ENCODE measurements around the gene NCR3LG1. TPM values are rescaled to one million over a fixed set of nuclear protein-coding genes. Genes with fewer than 3 reads are reported as not detected.

Gene NCR3LG1
- total RNA-seq, 2 donors from 2014 or later = 2.0 to 3.6 TPM

DNA sequence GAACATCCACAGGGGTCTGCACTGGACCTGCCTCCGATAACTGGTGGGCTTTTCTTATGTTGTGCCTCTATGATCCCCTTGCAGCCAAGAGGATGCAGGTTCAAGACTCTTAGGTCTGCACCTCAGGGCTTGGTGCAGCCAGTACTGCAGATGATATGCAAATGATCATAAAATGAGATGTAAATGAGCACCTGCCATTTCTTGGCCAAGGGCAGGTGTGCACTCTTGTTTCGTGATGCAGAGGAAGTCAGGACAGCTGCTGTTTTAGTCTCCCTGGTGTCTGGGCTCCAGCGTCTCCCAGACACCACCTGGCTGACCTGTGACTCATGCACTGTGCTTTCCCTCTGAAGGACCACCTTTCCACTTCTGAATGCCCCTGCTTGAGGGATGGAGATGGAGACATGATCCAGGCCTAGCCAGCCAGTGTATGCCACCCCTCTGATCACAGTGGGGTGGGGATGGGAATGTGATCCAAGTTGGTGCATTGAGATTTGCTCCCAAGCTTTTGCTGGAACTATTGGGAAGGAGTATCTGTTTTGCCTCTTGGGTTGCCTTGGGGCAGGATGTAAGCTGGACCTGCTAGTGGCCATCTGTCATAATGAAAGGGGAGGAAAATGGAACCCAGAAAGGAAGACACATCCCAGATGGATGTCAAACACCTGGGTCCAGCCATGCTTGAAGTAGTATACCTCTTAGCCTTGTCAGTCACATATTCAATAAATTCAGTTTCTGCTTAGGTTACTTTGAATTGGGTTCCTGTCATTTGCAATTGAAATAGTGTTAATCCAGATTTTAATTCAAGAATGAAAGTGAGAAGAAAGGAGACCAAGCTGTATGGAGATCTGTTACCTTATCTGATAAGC lies 40.1 kb downstream of the NCR3LG1 start:
- no peaks in the 10 kb centered on the region for H3K27me3 ChIP-seq
- no peak for DNase-seq (ENCODE audit: low spot score)
- H3K36me3 ChIP-seq = no peaks in the 10 kb centered on the region
- H3K4me1 ChIP-seq = peaks cover 0 to 19% of the 10 kb centered on the region in 2 donors
- no peak overlapping the region for H3K27ac ChIP-seq
- no peaks in the 10 kb centered on the region for H3K9me3 ChIP-seq
- H3K4me3 ChIP-seq = no peak overlapping the region
- TF ChIP-seq, protein P1, sequence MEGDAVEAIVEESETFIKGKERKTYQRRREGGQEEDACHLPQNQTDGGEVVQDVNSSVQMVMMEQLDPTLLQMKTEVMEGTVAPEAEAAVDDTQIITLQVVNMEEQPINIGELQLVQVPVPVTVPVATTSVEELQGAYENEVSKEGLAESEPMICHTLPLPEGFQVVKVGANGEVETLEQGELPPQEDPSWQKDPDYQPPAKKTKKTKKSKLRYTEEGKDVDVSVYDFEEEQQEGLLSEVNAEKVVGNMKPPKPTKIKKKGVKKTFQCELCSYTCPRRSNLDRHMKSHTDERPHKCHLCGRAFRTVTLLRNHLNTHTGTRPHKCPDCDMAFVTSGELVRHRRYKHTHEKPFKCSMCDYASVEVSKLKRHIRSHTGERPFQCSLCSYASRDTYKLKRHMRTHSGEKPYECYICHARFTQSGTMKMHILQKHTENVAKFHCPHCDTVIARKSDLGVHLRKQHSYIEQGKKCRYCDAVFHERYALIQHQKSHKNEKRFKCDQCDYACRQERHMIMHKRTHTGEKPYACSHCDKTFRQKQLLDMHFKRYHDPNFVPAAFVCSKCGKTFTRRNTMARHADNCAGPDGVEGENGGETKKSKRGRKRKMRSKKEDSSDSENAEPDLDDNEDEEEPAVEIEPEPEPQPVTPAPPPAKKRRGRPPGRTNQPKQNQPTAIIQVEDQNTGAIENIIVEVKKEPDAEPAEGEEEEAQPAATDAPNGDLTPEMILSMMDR (IDR thresholded peaks at IDR 0.05) = no peak

DNA sequence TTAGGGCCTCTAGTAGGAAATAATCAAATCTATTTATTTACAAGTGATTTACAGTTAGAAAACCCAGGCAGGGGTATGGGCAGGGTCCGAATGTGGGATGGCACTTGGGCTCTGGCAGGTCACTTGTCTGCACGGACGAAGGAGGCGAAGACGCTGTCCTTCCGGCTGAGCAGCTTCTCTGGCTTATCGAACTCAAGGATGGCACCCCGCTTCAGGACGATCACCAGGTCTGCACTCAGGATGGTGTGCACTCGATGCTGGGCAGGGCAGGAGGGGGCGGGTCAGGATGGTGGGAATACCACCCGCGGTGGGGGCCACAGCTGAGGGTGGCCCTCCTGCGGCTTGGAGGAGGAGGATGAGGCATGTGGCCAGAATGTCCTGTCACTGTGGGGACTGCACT lies 41.3 kb downstream of the NCR3LG1 start:
- Histone ChIP-seq H3K36me3 (no peaks in the 10 kb centered on the region), H3K9me3 (no peaks in the 10 kb centered on the region), H3K27me3 (no peaks in the 10 kb centered on the region), H3K4me1 (peaks cover 0 to 16% of the 10 kb centered on the region in 2 donors), H3K27ac (no peak overlapping the region), H3K4me3 (no peak overlapping the region)
- no peak for DNase-seq (ENCODE audit: low spot score)
- TF ChIP-seq, protein P1 (IDR thresholded peaks at IDR 0.05) = no peak

DNA sequence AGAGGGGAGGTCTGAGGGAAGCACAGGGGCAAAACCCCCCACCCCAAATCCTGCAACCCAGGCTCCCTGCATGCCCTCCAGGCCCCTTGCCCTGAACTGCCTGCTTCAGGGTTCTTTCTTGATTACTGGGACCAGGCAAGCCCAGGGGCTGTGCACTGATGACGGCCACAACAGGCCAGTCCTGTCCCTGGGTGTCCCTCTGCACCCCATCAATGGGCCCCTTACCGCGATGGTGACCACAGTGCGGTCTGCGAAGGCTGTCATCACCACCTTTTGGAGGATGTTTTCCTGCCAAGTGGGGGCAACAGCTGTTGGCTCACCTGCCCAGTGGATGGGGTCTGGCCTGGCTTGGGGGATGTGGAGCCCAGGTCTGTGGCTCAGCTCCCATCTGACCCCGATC lies 41.9 kb downstream of the NCR3LG1 start:
- H3K9me3 ChIP-seq = no peaks in the 10 kb centered on the region
- no peaks in the 10 kb centered on the region for H3K36me3 ChIP-seq
- H3K27ac ChIP-seq = no peak overlapping the region
- no peaks in the 10 kb centered on the region for H3K27me3 ChIP-seq
- no peak for DNase-seq (ENCODE audit: low spot score)
- no peak overlapping the region for H3K4me3 ChIP-seq
- H3K4me1 ChIP-seq = peaks cover 0 to 13% of the 10 kb centered on the region in 2 donors
- TF ChIP-seq, protein P1 (IDR thresholded peaks at IDR 0.05) = no peak

DNA sequence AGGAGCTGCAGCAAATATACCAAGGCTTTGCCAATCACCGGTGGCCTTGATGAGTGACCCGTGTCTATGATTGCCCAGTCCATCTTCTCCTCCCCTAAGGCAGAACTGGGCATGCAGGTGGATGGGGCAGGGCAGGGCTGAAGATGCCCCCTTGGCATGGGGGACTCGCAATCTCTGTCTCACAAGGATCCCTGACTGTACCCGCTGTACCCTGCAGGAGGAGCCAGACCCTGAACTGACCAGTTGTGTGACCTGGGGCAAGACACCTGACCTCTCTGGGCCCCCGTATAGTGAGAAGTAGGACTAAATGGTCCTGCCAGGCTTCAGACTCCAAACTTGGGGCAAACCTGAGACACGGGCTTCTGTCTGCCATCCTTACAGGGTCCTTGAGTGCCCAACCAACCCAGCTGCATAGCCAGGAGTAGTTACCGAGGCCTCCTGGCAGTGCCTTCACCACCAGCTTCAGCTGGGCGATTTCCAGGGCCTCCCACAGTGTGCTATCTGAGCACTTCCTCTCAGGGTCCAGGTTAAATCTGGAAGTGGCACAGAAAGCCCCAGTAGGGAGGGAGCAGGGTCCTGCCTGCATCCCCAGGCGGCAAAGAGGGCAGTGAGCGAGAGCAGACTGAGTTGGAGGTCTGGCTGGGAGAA lies 43.3 kb downstream of the NCR3LG1 start:
- Histone ChIP-seq H3K27ac (no peak overlapping the region), H3K27me3 (no peaks in the 10 kb centered on the region), H3K4me1 (peaks cover 0 to under 1% of the 10 kb centered on the region in 2 donors), H3K9me3 (no peaks in the 10 kb centered on the region), H3K36me3 (no peaks in the 10 kb centered on the region), H3K4me3 (no peak overlapping the region)
- no peak for DNase-seq (ENCODE audit: low spot score)
- TF ChIP-seq, protein P1 (IDR thresholded peaks at IDR 0.05) = no peak

DNA sequence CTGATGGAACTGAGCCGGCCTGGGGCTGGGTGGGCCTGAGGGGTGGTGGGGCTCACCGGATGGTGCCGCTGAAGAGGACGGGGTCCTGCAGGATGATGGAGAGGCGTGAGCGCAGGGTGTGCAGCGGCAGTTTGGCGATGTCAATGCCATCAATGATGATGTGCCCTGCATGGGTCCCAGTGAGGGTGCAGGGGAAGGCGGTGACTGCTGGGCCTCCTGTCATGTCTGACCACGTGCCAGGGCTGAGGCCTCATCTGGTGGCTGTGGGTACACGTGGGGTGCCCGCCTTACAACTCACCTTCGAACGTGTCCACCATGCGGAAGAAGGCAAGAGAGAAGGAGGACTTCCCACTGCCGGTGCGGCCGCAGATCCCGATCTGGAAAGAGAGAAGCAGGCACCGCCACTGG lies 44.0 kb downstream of the NCR3LG1 start:
- Histone ChIP-seq H3K27ac (no peak overlapping the region), H3K9me3 (no peaks in the 10 kb centered on the region), H3K36me3 (no peaks in the 10 kb centered on the region), H3K4me3 (no peak overlapping the region), H3K27me3 (no peaks in the 10 kb centered on the region), H3K4me1 (no peaks in the 10 kb centered on the region)
- TF ChIP-seq, protein P1 (IDR thresholded peaks at IDR 0.05) = no peak
- no peak for DNase-seq (ENCODE audit: low spot score)
